Neural cell (in vitro differentiated cells): ENCODE measurements around the gene S100PBP.

ENCODE experiments used
- CTCF ChIP-seq: fragments of 450-650 bp; IDR thresholded peaks from 2 replicates; pipeline ENCODE4 v1.5.1; 2014; ENCODE audit warnings: antibody characterized with exemption, mild to moderate bottlenecking, moderate library complexity; ENCODE audit not compliant: poor library complexity, severe bottlenecking
- EP300 ChIP-seq: fragments of 450-650 bp; conservative IDR thresholded peaks from 2 replicates; pipeline ENCODE4 v1.6.1; 2014; ENCODE audit warnings: antibody characterized with exemption, mild to moderate bottlenecking, moderate library complexity; ENCODE audit not compliant: poor library complexity, severe bottlenecking
- MXI1 ChIP-seq: fragments of 450-650 bp; conservative IDR thresholded peaks from 2 replicates; pipeline ENCODE4 v1.6.1; 2014; ENCODE audit warnings: antibody characterized with exemption, mild to moderate bottlenecking; ENCODE audit not compliant: poor library complexity, severe bottlenecking
- POLR2AphosphoS5 ChIP-seq: IDR thresholded peaks from 2 replicates; pipeline ENCODE4 v1.6.1; 2012
- SMC3 ChIP-seq: fragments of 450-650 bp; conservative IDR thresholded peaks from 2 replicates; pipeline ENCODE4 v1.6.1; 2014; ENCODE audit warnings: antibody characterized with exemption, mild to moderate bottlenecking, moderate library complexity; ENCODE audit not compliant: poor library complexity
- TAF1 ChIP-seq: IDR thresholded peaks from 2 replicates; pipeline ENCODE4 v1.6.1; 2012; ENCODE audit warnings: low read depth

GRCh38 chr1:32894681-32895080 lies 77.2 kb downstream of the S100PBP start:
- TF ChIP-seq SMC3 = no peak
- TF ChIP-seq MXI1 = no peak
- no peak for TF ChIP-seq CTCF
- no peak for TF ChIP-seq POLR2AphosphoS5
- TF ChIP-seq TAF1 = no peak
- TF ChIP-seq EP300 = no peak
